ENCODE measurements around the gene PLCD4.

The PLCD4 gene

GRCh38 chr2:218679119-218679518, 71.4 kb downstream of the PLCD4 start:
- ChIA-PET CTCF (interaction anchor here (0.6 to 9.3 kb wide), 2 partner anchors 9 to 20 kb away, joined by 3 to 105 read pairs; no protein-coding TSS in a partner anchor), POLR2A (no interaction called here)
- no peak for TF ChIP-seq CTCF (IDR thresholded peaks at IDR 0.05; ENCODE audit: insufficient read depth, low read length, missing control alignments)

GRCh38 chr2:218680061-218680460, 72.4 kb downstream of the PLCD4 start:
- TF ChIP-seq CTCF (IDR thresholded peaks at IDR 0.05; ENCODE audit: insufficient read depth, low read length, missing control alignments) = no peak
- no peak for DNase-seq (ENCODE audit: low read depth, low spot score)
- POLR2A ChIA-PET = no interaction called here
- no peak overlapping the region for H3K4me3 ChIP-seq (ENCODE audit: low read depth, low read length)
- CTCF ChIA-PET = interaction anchor here (1.1 kb wide), 2 partner anchors 30 to 172 kb away, joined by 3 read pairs; no protein-coding TSS in a partner anchor

More at GRCh38 chr2:218679119-218679518, 71.4 kb downstream of the PLCD4 start:
- DNase-seq (ENCODE audit: low read depth, low spot score) = no peak
- no peak overlapping the region for H3K4me3 ChIP-seq (ENCODE audit: low read depth, low read length)
